ENCODE measurements around the gene ADAMTSL1.

DNA sequence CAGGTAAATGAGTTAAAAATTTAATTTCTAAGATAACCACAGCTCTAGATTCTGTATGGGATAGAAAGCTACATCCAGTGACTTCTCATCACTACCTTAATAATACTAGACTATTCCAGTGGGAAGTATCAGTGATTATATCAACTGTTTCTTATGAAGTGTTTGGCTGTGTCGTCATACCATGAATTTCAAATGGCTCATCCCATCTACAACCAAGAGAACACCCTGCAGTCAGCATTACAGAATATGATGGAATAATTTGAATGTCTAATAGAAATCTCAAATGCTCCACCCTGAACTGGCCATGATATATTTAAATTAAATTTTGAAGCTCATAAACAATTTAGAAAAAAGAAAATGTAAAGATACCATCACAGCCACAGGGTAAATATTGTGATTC lies 245.0 kb downstream of the ADAMTSL1 start:
- TF ChIP-seq, protein P1, sequence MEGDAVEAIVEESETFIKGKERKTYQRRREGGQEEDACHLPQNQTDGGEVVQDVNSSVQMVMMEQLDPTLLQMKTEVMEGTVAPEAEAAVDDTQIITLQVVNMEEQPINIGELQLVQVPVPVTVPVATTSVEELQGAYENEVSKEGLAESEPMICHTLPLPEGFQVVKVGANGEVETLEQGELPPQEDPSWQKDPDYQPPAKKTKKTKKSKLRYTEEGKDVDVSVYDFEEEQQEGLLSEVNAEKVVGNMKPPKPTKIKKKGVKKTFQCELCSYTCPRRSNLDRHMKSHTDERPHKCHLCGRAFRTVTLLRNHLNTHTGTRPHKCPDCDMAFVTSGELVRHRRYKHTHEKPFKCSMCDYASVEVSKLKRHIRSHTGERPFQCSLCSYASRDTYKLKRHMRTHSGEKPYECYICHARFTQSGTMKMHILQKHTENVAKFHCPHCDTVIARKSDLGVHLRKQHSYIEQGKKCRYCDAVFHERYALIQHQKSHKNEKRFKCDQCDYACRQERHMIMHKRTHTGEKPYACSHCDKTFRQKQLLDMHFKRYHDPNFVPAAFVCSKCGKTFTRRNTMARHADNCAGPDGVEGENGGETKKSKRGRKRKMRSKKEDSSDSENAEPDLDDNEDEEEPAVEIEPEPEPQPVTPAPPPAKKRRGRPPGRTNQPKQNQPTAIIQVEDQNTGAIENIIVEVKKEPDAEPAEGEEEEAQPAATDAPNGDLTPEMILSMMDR (IDR thresholded peaks at IDR 0.05): no peak
- no peak for TF ChIP-seq POLR2A (IDR thresholded peaks at IDR 0.05)
